ENCODE data around the gene NEIL1. TPM values are rescaled to one million over a fixed set of nuclear protein-coding genes. Genes with fewer than 3 reads are reported as not detected.

Gene NEIL1
- polyA plus RNA-seq, 1 of the 3 experiments (the other 2 are of a cell fraction): 12.0 TPM

DNA sequence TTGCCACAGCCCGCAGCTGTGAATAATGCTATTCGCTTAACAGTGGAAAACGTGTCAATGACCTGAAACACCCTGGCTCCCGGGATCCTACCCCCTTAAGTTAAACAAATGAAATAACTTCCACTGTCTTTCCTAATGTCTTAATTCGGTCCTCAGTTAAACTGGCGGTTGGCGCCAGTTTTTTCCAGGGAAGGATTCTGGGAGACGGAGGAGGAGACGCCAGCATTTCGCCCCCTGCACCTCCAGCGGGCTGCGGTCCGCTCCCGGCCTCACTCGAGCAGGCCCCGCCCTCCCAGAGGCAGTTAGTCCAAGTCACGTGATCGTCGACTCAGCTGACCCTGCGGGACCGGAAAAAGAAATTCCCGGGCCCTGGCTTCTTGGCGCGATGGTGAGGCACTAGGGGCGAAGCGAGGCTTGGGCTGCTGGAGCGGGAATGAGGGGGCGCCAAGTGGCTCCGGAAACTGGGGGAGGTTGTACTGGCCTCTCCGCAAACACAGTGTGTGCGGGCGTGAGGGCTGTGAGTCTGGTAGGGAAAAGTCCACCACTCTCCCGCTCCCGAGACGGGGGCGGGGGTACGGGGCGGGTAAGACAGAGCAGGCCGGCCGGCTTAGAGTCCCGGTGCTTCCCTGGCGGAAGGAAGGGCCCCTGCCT is 11.0 kb upstream of the NEIL1 start, which contains the start of gene COMMD4 (continued):
- TF ChIP-seq, protein P1, sequence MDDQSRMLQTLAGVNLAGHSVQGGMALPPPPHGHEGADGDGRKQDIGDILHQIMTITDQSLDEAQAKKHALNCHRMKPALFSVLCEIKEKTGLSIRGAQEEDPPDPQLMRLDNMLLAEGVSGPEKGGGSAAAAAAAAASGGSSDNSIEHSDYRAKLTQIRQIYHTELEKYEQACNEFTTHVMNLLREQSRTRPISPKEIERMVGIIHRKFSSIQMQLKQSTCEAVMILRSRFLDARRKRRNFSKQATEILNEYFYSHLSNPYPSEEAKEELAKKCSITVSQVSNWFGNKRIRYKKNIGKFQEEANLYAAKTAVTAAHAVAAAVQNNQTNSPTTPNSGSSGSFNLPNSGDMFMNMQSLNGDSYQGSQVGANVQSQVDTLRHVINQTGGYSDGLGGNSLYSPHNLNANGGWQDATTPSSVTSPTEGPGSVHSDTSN (IDR thresholded peaks at IDR 0.05): no peak
- TF ChIP-seq FOSL2 (IDR thresholded peaks at IDR 0.05; ENCODE audit: borderline replicate concordance, low read depth) (no peak), SMC3 (IDR thresholded peaks at IDR 0.05; ENCODE audit: low read depth, low read length) (no peak), NRF1 (IDR thresholded peaks at IDR 0.05; ENCODE audit: low read depth, low read length) (no peak), TAF1 (IDR thresholded peaks at IDR 0.05; ENCODE audit: borderline replicate concordance, low read depth, low read length) (peak; percentile 53; the same call in 1 of the 2 replicates), RCOR1 (IDR thresholded peaks at IDR 0.05; ENCODE audit: low read length) (0 out of 2 replicates have a peak, but pooled peaks have one; percentile 43), POLR2AphosphoS5 (IDR thresholded peaks at IDR 0.05; ENCODE audit: low read depth, low read length) (peak; percentile 86), YY1 (IDR thresholded peaks at IDR 0.05; ENCODE audit: low read depth) (peak; percentile 49; the same call in 1 of the 2 replicates), TCF12 (IDR thresholded peaks at IDR 0.05) (peak; percentile 23; the same call in 1 of the 2 replicates), RFX5 (IDR thresholded peaks at IDR 0.05; ENCODE audit: low read length) (no peak), MEF2A (IDR thresholded peaks at IDR 0.05; ENCODE audit: borderline replicate concordance, low read depth) (no peak), FOXM1 (IDR thresholded peaks at IDR 0.05; ENCODE audit: low read depth) (no peak), JUND (IDR thresholded peaks at IDR 0.05) (peak; percentile 16; the same call in 1 of the 2 replicates), TEAD4 (IDR thresholded peaks at IDR 0.05; ENCODE audit: borderline replicate concordance, insufficient read depth) (no peak), RXRA (IDR thresholded peaks at IDR 0.05; ENCODE audit: borderline replicate concordance, low read depth) (no peak; the same call in 1 of the 2 replicates), GABPA (IDR thresholded peaks at IDR 0.05; ENCODE audit: low read depth) (peak; percentile 77), GATA2 (CRISPR knock-in tag; IDR thresholded peaks at IDR 0.05) (no peak), MXI1 (IDR thresholded peaks at IDR 0.05; ENCODE audit: low read depth, low read length) (peak; percentile 68; the same call in 1 of the 2 replicates)
- TF ChIP-seq, protein P2, sequence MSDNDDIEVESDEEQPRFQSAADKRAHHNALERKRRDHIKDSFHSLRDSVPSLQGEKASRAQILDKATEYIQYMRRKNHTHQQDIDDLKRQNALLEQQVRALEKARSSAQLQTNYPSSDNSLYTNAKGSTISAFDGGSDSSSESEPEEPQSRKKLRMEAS (IDR thresholded peaks at IDR 0.05; ENCODE audit: low read depth): peak; percentile 93
- TF ChIP-seq, protein P3, sequence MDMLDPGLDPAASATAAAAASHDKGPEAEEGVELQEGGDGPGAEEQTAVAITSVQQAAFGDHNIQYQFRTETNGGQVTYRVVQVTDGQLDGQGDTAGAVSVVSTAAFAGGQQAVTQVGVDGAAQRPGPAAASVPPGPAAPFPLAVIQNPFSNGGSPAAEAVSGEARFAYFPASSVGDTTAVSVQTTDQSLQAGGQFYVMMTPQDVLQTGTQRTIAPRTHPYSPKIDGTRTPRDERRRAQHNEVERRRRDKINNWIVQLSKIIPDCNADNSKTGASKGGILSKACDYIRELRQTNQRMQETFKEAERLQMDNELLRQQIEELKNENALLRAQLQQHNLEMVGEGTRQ (IDR thresholded peaks at IDR 0.05; ENCODE audit: borderline replicate concordance, low read depth, low read length): peak; percentile 95
- TF ChIP-seq, protein P4, sequence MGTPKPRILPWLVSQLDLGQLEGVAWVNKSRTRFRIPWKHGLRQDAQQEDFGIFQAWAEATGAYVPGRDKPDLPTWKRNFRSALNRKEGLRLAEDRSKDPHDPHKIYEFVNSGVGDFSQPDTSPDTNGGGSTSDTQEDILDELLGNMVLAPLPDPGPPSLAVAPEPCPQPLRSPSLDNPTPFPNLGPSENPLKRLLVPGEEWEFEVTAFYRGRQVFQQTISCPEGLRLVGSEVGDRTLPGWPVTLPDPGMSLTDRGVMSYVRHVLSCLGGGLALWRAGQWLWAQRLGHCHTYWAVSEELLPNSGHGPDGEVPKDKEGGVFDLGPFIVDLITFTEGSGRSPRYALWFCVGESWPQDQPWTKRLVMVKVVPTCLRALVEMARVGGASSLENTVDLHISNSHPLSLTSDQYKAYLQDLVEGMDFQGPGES (IDR thresholded peaks at IDR 0.05; ENCODE audit: low read depth, low read length): no peak
- TF ChIP-seq, protein P5, sequence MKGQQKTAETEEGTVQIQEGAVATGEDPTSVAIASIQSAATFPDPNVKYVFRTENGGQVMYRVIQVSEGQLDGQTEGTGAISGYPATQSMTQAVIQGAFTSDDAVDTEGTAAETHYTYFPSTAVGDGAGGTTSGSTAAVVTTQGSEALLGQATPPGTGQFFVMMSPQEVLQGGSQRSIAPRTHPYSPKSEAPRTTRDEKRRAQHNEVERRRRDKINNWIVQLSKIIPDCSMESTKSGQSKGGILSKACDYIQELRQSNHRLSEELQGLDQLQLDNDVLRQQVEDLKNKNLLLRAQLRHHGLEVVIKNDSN (IDR thresholded peaks at IDR 0.05; ENCODE audit: borderline replicate concordance, low read depth): peak; percentile 99
- TF ChIP-seq, protein P6, sequence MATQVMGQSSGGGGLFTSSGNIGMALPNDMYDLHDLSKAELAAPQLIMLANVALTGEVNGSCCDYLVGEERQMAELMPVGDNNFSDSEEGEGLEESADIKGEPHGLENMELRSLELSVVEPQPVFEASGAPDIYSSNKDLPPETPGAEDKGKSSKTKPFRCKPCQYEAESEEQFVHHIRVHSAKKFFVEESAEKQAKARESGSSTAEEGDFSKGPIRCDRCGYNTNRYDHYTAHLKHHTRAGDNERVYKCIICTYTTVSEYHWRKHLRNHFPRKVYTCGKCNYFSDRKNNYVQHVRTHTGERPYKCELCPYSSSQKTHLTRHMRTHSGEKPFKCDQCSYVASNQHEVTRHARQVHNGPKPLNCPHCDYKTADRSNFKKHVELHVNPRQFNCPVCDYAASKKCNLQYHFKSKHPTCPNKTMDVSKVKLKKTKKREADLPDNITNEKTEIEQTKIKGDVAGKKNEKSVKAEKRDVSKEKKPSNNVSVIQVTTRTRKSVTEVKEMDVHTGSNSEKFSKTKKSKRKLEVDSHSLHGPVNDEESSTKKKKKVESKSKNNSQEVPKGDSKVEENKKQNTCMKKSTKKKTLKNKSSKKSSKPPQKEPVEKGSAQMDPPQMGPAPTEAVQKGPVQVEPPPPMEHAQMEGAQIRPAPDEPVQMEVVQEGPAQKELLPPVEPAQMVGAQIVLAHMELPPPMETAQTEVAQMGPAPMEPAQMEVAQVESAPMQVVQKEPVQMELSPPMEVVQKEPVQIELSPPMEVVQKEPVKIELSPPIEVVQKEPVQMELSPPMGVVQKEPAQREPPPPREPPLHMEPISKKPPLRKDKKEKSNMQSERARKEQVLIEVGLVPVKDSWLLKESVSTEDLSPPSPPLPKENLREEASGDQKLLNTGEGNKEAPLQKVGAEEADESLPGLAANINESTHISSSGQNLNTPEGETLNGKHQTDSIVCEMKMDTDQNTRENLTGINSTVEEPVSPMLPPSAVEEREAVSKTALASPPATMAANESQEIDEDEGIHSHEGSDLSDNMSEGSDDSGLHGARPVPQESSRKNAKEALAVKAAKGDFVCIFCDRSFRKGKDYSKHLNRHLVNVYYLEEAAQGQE (IDR thresholded peaks at IDR 0.05; ENCODE audit: low read depth, low read length): peak; percentile 21; the same call in 1 of the 2 replicates
